ENCODE data around the gene SEMG1. TPM values are rescaled to one million over a fixed set of nuclear protein-coding genes. Genes with fewer than 3 reads are reported as not detected.

SEMG1 gene
- total RNA-seq (ENCODE audit: unreplicated experiment) = not detected
- long read RNA-seq = 0 reads

DNA sequence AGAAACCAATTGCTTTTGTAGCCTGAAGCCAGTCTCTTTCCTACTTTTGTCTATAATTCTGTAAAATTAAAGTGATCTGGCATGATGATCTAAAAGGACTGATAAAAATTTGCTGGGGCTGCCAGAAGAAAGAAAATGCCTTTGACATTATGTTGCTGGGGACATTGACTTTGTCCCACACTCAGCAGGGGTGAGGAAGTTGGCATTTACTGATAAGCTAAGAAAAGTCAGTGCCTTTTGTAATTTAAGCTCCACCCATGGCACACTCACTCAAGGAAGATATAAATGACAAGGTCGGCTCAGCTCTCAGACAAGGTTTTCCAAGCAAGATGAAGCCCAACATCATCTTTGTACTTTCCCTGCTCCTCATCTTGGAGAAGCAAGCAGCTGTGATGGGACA, at the start of gene SEMG1:
SEMG1 (plus strand) TSS at position 309 of the 400 bp plus-strand sequence; CDS start at position 330, 21 bp downstream.
- Mint-ChIP-seq H3K4me3 (ENCODE audit: unreplicated experiment) (no peak within 1 kb of the TSS), H3K27ac (ENCODE audit: unreplicated experiment) (no peak within 1 kb of the TSS), H3K9me3 (ENCODE audit: unreplicated experiment) (no peaks in the 10 kb centered on the region), H3K4me1 (ENCODE audit: unreplicated experiment) (peaks cover 3% of the 10 kb centered on the region), H3K36me3 (ENCODE audit: low read depth, unreplicated experiment) (no peaks in the 10 kb centered on the region), H3K27me3 (ENCODE audit: unreplicated experiment) (peaks cover 2% of the 10 kb centered on the region)
- TF ChIP-seq CTCF (IDR thresholded peaks at IDR 0.05; ENCODE audit: unreplicated experiment) = no peak
- DNase-seq (ENCODE audit: low spot score) = no peak

DNA sequence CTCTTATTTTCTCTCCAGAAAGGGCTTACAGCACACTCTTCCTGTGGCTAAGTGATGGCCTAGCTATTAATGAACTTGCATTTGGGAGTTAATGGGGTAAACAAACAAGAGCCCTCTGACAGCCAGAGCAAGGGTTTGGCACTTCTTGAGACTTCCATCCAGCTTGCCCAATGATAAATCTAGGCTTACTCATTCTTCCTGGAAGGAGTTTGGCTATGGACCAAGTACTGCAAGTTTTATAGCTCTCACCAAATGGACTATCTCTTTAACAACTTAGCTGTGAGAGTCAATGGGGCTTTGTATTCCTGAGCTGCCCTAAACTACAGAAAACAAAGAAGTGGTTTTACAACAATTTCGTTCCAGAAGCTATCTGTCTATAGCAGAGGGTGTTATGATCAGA, 48.9 kb upstream of the SEMG1 start:
- peaks cover 1% of the 10 kb centered on the region for H3K27me3 Mint-ChIP-seq (ENCODE audit: unreplicated experiment)
- no peak overlapping the region for H3K4me3 Mint-ChIP-seq (ENCODE audit: unreplicated experiment)
- no peak for TF ChIP-seq CTCF (IDR thresholded peaks at IDR 0.05; ENCODE audit: unreplicated experiment)
- DNase-seq (ENCODE audit: low spot score) = no peak
- H3K4me1 Mint-ChIP-seq (ENCODE audit: unreplicated experiment) = no peaks in the 10 kb centered on the region
- H3K9me3 Mint-ChIP-seq (ENCODE audit: unreplicated experiment) = no peaks in the 10 kb centered on the region
- H3K36me3 Mint-ChIP-seq (ENCODE audit: low read depth, unreplicated experiment) = peaks cover 4% of the 10 kb centered on the region
- H3K27ac Mint-ChIP-seq (ENCODE audit: unreplicated experiment) = no peak overlapping the region

- H3K27ac Mint-ChIP-seq (ENCODE audit: unreplicated experiment) = no peak overlapping the region
- no peaks in the 10 kb centered on the region for H3K27me3 Mint-ChIP-seq (ENCODE audit: unreplicated experiment)
- no peak for DNase-seq (ENCODE audit: low spot score)
- no peak overlapping the region for H3K4me3 Mint-ChIP-seq (ENCODE audit: unreplicated experiment)
- no peaks in the 10 kb centered on the region for H3K36me3 Mint-ChIP-seq (ENCODE audit: low read depth, unreplicated experiment)
- H3K4me1 Mint-ChIP-seq (ENCODE audit: unreplicated experiment) = no peaks in the 10 kb centered on the region
- peaks cover 4% of the 10 kb centered on the region for H3K9me3 Mint-ChIP-seq (ENCODE audit: unreplicated experiment)
- no peak for TF ChIP-seq CTCF (IDR thresholded peaks at IDR 0.05; ENCODE audit: unreplicated experiment)
Observed at GRCh38 chr20:45163083-45163803, 43.6 kb upstream of the SEMG1 start.

GRCh38 chr20:45164906-45165305, 41.9 kb upstream of the SEMG1 start:
- Mint-ChIP-seq H3K4me1 (ENCODE audit: unreplicated experiment) (no peaks in the 10 kb centered on the region), H3K27ac (ENCODE audit: unreplicated experiment) (no peak overlapping the region), H3K27me3 (ENCODE audit: unreplicated experiment) (no peaks in the 10 kb centered on the region), H3K9me3 (ENCODE audit: unreplicated experiment) (peaks cover 4% of the 10 kb centered on the region), H3K36me3 (ENCODE audit: low read depth, unreplicated experiment) (no peaks in the 10 kb centered on the region), H3K4me3 (ENCODE audit: unreplicated experiment) (no peak overlapping the region)
- no peak for DNase-seq (ENCODE audit: low spot score)
- TF ChIP-seq CTCF (IDR thresholded peaks at IDR 0.05; ENCODE audit: unreplicated experiment) = no peak

DNA sequence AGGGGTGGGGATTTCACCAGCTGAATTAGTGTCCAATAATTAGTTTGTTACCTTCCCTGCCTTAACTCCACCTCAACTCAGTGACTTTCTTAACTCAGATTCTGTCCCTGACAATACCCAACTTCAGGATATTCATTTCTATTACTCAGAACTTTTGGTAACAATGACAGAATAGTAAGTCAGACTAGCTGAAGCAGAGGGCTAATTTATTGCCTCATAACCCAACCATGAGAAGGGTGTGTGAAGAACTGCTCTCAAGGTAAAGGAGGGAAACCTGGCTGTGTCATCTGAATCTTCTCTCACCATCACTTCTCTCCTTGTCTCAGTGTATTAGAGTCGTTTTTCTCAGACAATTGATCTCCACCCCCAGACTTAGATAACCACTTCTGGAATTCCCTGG, 33.3 kb upstream of the SEMG1 start:
- no peaks in the 10 kb centered on the region for H3K4me1 Mint-ChIP-seq (ENCODE audit: unreplicated experiment)
- H3K27ac Mint-ChIP-seq (ENCODE audit: unreplicated experiment) = no peak overlapping the region
- H3K9me3 Mint-ChIP-seq (ENCODE audit: unreplicated experiment) = no peaks in the 10 kb centered on the region
- no peak overlapping the region for H3K4me3 Mint-ChIP-seq (ENCODE audit: unreplicated experiment)
- no peaks in the 10 kb centered on the region for H3K36me3 Mint-ChIP-seq (ENCODE audit: low read depth, unreplicated experiment)
- no peak for TF ChIP-seq CTCF (IDR thresholded peaks at IDR 0.05; ENCODE audit: unreplicated experiment)
- no peaks in the 10 kb centered on the region for H3K27me3 Mint-ChIP-seq (ENCODE audit: unreplicated experiment)
- no peak for DNase-seq (ENCODE audit: low spot score)

Measured in endothelial cell (in vitro differentiated cells).